Frontal cortex (tissue), 4 donors: Measurements from ENCODE around the gene ALDH6A1. TPM values are rescaled to one million over a fixed set of nuclear protein-coding genes. Genes with fewer than 3 reads are reported as not detected.

Experiments
- DNase-seq, 2 donors: peaks; one replicate each; pipeline ENCODE4 v3.0.0; 2012; ENCODE audit warnings: low spot score in 2 of 2
- FAIRE-seq: peaks from 2 replicates; lab custom pipeline; 2012; peaks lifted over from hg19 to GRCh38; lab: Jason Lieb, UNC
- total RNA-seq: library from RNA; depleted of rRNA; stranded (reverse); fragments of >200 nt; gene quantifications from one replicate; pipeline ENCODE4 v1.2.3, GENCODE V29; 2014
- donor health status: control.
- donor health status: control.
- donor health status: control.

Gene ALDH6A1
- total RNA-seq, 1 donor from 2014 or later: 35.1 TPM

DNA sequence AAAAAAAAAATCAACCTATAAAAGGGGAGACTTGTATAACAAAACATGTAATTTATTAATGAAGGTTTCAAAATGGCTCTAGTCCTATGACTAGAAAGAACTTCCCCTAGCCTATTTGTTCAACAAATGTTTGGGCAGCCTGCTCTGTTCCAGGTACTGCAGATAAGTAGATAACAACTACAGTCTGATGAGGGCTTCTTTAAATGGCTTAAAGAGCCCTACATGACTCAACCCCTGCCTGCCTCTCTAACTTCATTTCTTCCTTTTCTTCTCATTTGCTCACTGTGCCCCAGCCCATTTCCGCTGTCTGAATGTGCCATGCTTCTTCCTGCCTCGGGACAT is 21.5 kb downstream of the ALDH6A1 start:
- no peak for FAIRE-seq
- no peak for DNase-seq

DNA sequence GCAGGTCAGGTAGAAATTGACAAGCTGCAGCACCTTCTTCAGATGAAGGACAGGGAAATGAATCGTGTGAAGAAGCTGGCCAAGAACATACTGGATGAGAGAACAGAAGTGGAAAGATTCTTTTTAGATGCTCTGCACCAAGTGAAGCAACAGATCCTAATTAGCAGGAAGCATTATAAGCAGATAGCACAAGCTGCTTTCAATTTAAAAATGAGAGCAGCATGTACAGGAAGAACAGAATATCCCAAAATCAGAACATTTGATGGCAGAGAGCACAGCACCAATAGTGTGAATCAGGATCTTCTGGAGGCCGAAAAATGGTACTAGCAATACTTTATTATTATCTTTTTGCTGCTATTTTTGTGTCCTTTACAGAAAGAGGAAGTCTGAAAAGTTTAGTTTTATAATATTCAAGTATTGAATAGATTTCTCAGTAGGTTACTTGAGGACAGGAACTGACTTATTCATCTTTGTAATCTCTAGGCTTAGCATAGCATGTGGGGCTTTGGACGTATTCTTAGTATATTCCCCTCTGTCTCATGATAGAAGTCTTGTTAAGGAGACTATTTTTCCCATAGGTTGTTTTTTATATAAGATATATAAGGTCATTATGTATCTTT is 34.3 kb downstream of the ALDH6A1 start:
- no peak for FAIRE-seq
- DNase-seq: no peak

DNA sequence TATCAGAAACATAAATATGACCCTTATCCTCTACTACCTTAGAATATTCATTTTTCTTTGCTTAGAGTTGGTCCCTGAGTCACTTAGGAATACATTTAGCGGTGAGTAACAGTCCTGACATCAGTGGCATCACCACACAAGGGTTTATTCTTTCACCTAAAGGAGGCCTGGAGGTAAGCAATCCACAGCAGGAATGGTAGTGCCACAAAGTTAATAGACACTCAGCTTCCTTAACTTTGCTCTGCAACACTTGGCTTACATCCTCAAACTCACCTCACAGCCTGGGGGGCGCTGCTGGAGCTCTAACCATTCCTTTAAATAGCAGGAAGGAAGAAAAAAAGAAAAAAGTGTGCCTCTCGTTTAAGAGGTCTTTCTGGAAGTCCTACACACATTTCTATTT is 36.0 kb downstream of the ALDH6A1 start:
- FAIRE-seq (no peak), DNase-seq (no peak)

DNA sequence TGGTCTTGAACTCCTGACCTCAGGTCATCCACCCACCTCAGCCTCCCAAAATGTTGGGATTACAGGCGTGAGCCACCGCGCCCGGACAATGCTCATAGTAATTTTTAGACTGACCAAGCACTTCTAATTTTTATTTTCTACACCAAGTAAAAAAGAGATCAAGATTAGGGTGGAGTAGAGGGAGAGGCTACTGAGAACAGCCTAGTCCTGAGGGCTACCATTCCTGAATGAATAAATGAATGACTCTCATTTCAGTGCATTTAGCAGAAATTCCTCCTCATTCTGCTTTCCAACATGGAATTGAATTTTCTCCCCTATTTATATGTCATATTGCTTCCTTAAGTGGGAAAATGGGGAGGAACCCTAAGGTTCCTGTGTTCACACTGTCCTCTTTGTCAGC is 38.7 kb downstream of the ALDH6A1 start:
- FAIRE-seq (no peak), DNase-seq (no peak)

DNA sequence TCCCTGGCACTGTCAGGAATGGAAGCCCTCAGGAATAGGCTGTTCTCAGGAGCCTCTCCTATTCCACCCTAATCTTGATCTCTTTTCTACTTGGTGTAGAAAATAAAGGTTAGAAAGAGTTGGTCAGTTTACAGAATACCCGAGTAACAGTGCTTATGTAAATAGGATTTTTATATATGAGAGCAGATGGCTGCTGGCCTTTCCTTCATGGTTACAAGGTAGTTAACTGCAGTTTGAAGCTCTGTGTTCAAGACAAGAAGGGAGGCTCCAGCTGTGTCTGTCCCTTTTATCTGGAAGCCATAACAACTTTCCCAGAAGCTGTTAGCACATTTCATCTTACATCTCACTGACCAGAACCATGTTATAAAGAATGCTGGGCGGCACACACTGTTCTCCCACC is 42.0 kb downstream of the ALDH6A1 start:
- DNase-seq: no peak
- FAIRE-seq: no peak

DNA sequence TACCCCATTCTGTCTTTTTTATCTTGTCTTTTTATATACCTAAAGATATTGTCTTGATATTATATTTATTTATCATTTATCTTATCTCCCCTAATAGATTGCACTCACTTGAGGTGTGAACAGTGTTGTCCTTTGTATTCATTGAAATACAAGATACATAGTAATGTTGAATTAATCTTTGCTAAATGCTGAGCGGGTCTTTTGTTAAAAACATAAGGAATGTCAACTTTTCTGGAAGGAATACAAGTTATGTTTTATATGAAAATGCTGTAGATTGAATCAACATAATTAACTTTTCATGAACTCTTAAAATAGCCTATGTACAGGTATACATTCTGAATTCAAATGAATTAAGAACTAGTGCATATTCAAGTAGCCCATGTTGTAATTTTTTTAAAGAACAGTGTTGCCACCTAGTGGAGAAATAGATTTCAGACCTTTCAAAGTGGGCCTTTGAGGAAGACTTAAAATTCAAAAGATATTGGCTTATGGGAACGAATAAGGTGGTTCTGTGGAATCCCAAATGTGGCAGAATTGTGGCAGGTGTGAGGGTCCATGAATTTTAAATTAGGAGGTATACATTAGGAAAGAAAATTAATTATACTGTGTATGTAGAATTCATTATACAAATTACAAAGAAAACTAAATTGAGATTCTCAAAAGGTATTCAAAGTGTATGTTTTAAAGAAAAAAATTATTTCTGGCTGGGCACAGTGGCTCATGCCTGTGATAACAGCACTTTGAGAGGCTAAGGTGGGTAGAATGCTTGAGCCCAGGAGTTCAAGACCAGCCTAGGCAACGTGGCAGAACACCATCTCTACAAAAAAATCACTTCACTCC is 46.0 kb downstream of the ALDH6A1 start:
- peak in 1 of 2 donors; percentile 37 for DNase-seq
- peak; percentile 64 for FAIRE-seq

DNA sequence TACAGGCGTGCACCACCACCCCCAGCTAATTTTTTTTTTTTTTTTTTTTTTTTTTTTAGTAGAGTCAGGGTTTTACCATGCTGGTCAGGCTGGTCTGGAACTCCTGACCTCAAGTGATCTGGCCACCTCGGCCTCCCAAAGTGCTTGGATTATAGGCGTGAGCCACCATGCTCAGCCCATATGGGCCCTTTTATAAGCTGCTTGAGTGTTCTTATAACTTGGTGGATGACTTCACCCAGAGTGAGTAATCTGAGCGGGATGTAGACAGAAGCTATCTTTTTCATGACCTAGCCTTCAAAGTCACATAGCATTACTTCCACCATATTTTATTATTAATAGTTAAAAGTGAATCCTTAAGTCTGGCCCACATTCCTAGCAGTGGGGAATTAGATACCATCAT is 48.7 kb downstream of the ALDH6A1 start:
- FAIRE-seq: no peak
- DNase-seq: no peak

DNA sequence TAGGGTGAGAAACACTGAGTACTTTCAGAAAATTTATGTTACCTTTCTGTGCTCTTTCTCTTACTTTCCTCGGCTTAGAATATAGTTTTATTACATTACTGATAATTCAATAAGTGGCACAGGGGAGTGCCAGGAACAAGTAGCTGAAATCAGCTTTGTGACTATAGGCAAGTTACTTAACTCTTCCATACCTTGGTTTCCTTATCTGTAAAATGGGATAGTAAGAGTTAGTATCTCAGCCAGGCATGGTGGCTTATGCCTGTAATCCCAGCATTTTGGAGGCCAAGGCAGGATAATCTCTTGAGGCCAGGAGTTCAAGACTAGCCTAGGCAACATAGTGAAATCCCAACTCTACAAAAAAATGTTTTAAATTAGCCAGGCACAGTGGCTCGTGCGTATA is 49.7 kb downstream of the ALDH6A1 start:
- FAIRE-seq (no peak), DNase-seq (no peak)

DNA sequence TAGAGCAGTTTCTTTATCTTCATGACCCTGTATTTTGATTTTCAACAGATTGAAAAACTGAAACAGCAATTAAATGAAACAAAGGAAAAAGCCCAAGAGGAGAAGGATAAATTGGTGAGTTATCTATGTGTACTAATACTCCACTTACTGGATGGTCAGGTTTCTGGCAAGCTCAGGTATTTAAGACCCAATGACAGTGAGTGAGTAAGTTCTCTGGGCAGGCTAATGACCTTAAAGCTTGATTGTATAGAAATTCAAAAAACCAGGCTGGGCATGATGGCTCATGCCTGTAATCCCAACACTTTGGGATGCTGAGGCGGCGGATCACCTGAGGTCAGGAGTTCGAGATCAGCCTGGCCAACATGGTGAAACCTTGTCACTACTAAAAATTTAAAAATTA is 55.1 kb downstream of the ALDH6A1 start:
- DNase-seq (no peak), FAIRE-seq (no peak)

DNA sequence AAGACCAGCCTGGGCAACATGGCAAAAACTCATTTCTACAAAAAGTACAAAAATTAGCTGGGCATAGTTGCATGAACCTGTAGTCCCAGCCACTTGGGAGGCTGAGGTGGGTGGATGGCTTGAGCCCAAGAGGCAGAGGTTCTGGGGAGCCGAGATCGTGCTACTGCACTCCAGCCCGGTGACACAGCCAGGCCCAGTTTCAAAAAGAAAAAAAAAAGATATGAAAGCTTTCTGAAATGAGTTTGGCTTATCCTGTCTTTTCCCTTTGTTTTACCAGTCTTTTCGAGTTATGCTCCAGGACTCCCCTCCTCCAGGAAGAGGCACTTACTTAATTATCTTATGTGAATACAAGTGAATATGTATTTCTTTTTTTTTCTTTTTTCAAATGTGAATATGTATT is 61.9 kb downstream of the ALDH6A1 start:
- DNase-seq (no peak), FAIRE-seq (no peak)

DNA sequence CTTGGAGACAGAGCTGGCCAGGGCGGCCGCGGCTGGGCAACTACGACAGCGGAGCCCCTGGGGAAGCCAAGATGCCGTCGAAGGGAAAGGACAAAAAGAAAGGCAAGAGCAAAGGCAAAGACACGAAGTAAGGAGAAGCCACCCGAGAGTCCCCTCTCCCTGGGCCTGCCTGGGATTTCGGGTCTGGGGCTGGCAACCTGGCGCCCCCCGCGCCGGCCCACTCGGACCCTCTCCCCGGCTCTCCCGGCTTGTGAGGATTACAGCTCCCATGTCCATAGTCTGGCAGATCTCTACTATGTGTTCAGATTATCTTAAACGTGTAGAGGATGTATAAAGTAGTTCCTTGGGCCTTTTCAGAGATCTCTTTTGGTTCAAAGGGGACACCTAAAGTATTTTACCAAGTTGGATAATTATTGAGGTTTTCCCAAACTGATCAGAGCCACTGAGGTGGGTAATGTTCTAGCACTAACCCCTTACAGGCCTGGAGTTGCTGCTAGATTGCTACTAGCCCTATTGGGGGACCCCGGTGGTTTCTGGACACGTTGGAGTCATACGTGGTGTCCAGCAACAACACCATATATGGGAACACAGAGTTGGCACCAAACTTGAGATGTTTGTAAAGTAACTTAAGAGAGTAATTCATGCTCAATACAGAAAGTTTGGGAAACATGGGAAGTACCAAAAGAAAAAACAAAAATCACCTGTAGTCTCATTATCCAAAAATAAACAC is 64.7 kb downstream of the ALDH6A1 start:
- DNase-seq (peak in 1 of 2 donors; percentile 21), FAIRE-seq (no peak)

DNA sequence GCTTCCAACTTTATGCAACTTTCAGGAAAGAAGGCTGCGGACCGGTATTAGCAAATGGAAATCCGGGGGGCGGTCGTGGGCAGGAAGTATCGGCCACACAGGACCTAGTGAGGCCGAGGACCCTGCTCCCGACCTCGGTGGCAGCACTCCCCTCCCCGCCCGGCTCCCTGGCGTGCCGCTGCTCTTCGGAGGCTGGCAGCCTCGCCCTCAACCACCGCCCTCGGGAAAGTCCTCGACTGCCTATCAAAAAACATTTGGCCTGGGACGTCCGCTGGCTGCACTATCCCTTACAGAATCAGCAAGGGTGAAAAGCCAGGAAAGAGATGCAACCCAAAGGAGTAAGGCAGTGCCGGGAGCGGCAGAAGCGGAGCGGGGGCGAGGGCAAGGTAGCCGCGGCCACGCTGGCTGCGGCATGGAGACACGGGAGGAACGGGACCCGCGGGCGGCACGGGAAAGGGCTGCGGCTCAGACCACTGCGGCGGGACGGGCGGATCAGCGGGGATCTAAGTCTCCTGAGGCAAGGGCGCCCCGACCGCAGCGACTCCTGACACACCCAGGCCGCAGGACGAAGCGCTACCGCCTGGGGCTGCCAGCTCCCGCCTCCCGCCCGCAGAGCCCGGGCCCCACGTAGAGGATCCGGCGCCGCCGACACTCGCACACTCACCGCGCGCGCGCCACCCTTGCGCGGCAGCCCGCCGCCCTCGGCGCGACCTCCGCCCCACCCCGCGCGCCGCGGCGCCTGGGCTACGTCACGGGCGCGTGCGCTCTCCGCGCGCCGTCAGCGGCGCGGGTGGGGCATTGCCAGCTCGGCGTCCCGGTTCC is 65.5 kb downstream of the ALDH6A1 start, which contains the start of the genes BBOF1 and ENTPD5:
Gene BBOF1 (plus strand): TSS at position 764 of the 822 bp plus-strand sequence. CDS start 130 bp downstream, outside the sequence.
Gene ENTPD5 (minus strand): TSS at position 703 of the 822 bp plus-strand sequence. CDS start 31,186 bp downstream, outside the sequence.
- FAIRE-seq: no peak
- peak; percentile 97 to 98 for DNase-seq

DNA sequence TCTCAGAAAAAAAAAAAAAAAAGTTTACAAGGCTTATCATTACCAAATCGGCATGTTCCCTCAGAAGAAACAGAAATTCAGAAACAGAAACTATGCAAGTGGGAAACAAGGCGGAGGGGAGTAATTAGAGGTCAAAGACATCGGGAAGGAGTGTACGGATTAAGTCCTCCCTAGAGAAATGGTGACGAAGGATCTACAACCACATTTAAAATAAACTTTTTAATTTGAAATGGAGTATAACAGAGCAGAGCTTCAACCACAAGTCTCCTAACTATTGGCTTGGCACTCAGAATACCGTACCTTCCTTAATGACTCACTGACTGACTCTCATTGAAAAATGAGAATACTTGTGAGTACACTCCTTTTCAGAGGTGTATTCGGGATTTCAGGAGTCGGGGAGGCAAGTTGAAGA is 66.1 kb downstream of the ALDH6A1 start:
- peak in 1 of 2 donors; percentile 42 for DNase-seq
- FAIRE-seq: no peak

DNA sequence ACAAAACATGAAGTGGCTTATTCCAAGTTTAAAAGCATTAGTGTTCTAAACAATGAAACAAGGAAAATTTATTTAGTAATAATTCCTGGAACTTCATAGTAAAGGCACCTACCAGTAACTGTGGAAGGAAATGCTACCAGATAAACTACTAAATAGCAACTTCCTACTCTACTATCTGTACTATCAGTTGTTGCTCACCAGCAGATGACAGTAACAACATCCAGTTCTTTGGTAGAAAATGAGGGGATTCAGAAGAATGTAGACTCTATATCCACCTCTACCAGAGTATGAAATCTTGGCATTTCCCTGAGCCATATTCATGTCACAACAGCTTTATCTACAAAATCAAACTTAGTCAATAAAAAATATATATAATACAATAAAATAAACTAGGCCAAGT is 68.3 kb downstream of the ALDH6A1 start:
- FAIRE-seq (no peak), DNase-seq (no peak)

DNA sequence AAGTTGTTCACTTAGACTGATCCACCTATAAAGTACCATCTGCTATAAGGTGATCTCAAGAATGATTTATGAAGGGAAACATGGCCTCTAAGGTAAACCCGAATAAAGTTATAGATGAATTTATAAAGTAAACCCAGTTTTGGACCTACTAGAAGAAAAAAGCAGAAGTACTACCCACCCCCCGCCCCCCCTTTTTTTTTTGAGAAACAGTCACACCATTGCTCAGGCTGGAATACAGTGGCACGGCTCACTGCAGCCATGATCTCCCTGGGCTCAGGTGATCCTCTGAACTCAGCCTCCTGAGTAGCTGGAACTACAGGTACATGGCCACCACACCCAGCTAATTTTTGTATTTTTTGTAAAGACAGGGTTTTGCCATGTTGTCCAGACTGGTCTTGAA is 69.1 kb downstream of the ALDH6A1 start:
- DNase-seq: no peak
- no peak for FAIRE-seq

DNA sequence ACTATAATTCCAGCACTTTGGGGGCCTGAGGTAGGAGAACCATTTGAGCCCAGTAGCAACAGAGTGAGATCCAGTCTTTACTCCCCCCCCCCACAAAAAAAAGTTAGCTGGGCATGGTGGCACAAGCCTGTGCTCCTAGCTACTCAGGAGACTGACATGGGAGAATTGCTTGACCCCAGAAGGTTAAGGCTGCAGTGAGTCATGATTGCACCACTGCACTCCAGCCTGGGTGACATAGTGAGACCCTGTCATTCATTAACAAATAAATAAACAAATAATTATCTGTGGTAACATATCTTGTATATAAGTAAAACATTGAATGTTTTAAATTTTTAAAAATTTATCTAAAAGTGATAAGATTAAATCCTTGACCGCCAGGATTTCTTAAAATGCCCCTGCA is 70.0 kb downstream of the ALDH6A1 start:
- DNase-seq (no peak), FAIRE-seq (no peak)

DNA sequence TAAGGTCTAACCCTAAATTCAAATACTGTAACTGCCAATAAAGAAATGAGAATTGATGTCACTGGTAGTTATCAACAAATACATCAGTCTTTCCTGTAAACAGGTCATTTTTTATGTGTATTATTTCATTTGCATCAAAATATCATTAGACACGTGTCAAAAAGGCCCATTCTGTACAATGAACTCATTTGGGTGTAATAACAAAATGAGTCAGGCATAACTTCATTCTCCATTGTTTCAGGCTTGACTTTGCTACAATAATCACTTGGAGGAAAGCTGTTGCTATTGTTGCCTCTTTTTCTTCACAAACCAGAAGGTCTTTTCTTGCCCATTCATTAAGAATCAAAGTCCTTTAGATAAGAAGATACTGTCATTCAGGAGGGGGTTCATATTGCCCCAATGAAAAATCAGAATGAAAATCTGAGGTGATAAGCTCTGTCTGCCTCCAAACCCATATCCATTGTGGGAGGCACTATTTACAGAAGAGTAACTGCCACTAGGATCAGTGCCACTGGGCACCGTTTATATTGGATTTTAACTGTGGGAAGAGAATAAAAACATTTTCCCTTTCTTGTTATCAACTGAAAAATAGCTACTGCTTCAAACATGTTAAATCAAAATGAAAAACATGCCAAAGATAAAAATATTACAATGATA is 75.3 kb downstream of the ALDH6A1 start:
- DNase-seq (no peak), FAIRE-seq (no peak)
